T follicular helper cell (primary cell): ENCODE data around the gene UBE2V1.
"Not testable (repeated sequence)": the region's sequence is repeated elsewhere in the genome, so short reads cannot be mapped to it uniquely, and the experiment has no call there.

Experiments used
- DNase-seq: peaks from one replicate; pipeline ENCODE4 v3.0.0-alpha.2; 2020; ENCODE audit warnings: low read depth

The UBE2V1 gene

GRCh38 chr20:50137702-50138101 lies 24.8 kb upstream of the UBE2V1 start:
- not testable (repeated sequence) for DNase-seq

- DNase-seq = no peak
Measured at GRCh38 chr20:50136822-50137599, 24.1 kb upstream of the UBE2V1 start.

- DNase-seq = not testable (repeated sequence)
Measured at GRCh38 chr20:50135157-50135556, 22.2 kb upstream of the UBE2V1 start.

GRCh38 chr20:50133474-50134217 lies 20.7 kb upstream of the UBE2V1 start:
- DNase-seq = no peak

GRCh38 chr20:50133041-50133440 lies 20.1 kb upstream of the UBE2V1 start:
- DNase-seq = no peak

GRCh38 chr20:50130995-50131394 lies 18.0 kb upstream of the UBE2V1 start:
- DNase-seq = no peak

- DNase-seq = no peak
Measured at GRCh38 chr20:50130356-50130723, 17.4 kb upstream of the UBE2V1 start.

- no peak for DNase-seq
Measured at GRCh38 chr20:50129662-50130355, 16.9 kb upstream of the UBE2V1 start.

GRCh38 chr20:50128520-50128905 lies 15.6 kb upstream of the UBE2V1 start:
- no peak for DNase-seq

GRCh38 chr20:50127587-50128519 lies 14.9 kb upstream of the UBE2V1 start:
- no peak for DNase-seq

GRCh38 chr20:50126662-50127061 lies 13.7 kb upstream of the UBE2V1 start:
- DNase-seq = no peak

GRCh38 chr20:50125279-50125678 lies 12.3 kb upstream of the UBE2V1 start:
- DNase-seq = no peak

GRCh38 chr20:50124496-50124895 lies 11.5 kb upstream of the UBE2V1 start:
- no peak for DNase-seq

GRCh38 chr20:50123418-50123817 lies 10.5 kb upstream of the UBE2V1 start:
- DNase-seq = no peak

GRCh38 chr20:50122763-50123162 lies 9.8 kb upstream of the UBE2V1 start:
- no peak for DNase-seq

GRCh38 chr20:50121858-50122271 lies 8.9 kb upstream of the UBE2V1 start:
- no peak for DNase-seq

GRCh38 chr20:50120935-50121693 lies 8.2 kb upstream of the UBE2V1 start:
- peak; percentile 47 for DNase-seq

- no peak for DNase-seq
Measured at GRCh38 chr20:50118203-50118602, 5.3 kb upstream of the UBE2V1 start.

- no peak for DNase-seq
Measured at GRCh38 chr20:50116368-50116999, 3.5 kb upstream of the UBE2V1 start.

GRCh38 chr20:50115591-50116367 lies 2.8 kb upstream of the UBE2V1 start:
- peak; percentile 89 for DNase-seq
